Mammary epithelial cell (primary cell): ENCODE data around the gene GSTK1.

Source experiments
- CTCF ChIP-seq, 2 donors: IDR thresholded peaks in 1 of 2; conservative IDR thresholded peaks in 1 of 2; 2 replicates each; pipeline ENCODE4 v1.5.1; 2011 to 2012; ENCODE audit warnings: inconsistent platforms in 2 of 2, low read length in 2 of 2, mild to moderate bottlenecking in 2 of 2, control low read depth in 1 of 2, low read depth in 1 of 2; ENCODE audit not compliant: insufficient read depth in 1 of 2; ENCODE audit errors: extremely low read depth in 1 of 2
- EZH2 ChIP-seq: IDR thresholded peaks from 2 replicates; pipeline ENCODE4 v1.6.1; 2012; ENCODE audit warnings: low read length, inconsistent platforms, borderline replicate concordance

- TF ChIP-seq CTCF (conservative IDR thresholded peaks at IDR 0.05 in 1 of 2, IDR thresholded peaks at IDR 0.05 in 1 of 2; ENCODE audit: extremely low read depth in 1 of 2, insufficient read depth in 1 of 2, low read depth in 1 of 2, low read length in 2 of 2) (no peak), EZH2 (no peak)
These were observed 1.3 kb upstream of the GSTK1 start for GRCh38 chr7:143261901-143262300.
